Measurements from ENCODE around the gene CACNA1F.
A peak's percentile ranks its signal among the peaks of the same experiment; 100 is the strongest.

The CACNA1F gene

GRCh38 chrX:49269010-49269766, 36.0 kb upstream of the CACNA1F start:
- no peaks in the 10 kb centered on the region for H3F3A ChIP-seq (ENCODE audit: insufficient read depth, low read length)
- H3K4me2 ChIP-seq (ENCODE audit: low read depth, low read length), result peak overlapping the region; percentile 78; the same call in 1 of the 2 replicates
- peak overlapping the region; percentile 87 for H3K27ac ChIP-seq (ENCODE audit: low read length)
- H3K9ac ChIP-seq (ENCODE audit: low read length), result peak overlapping the region; percentile 89
- H3K9me3 ChIP-seq (replicated peaks; ENCODE audit: insufficient read depth, low read length), result no peaks in the 10 kb centered on the region
- peak; percentile 95 for DNase-seq
- H3K27me3 ChIP-seq (replicated peaks; ENCODE audit: insufficient read depth, low read length), result no peaks in the 10 kb centered on the region
- H3K4me3 ChIP-seq (ENCODE audit: low read length), result peak overlapping the region; percentile 72
- peaks cover 12% of the 10 kb centered on the region for H3K79me2 ChIP-seq (ENCODE audit: low read length)
- no peaks in the 10 kb centered on the region for H3K36me3 ChIP-seq (replicated peaks; ENCODE audit: insufficient read depth, low read length)
- peaks cover 5% of the 10 kb centered on the region; the same call in 1 of the 2 replicates for H3K4me1 ChIP-seq (ENCODE audit: low read length)
- no peaks in the 10 kb centered on the region for H4K20me1 ChIP-seq (ENCODE audit: insufficient read depth, low read length)
- no peaks in the 10 kb centered on the region for H3K9me2 ChIP-seq (replicated peaks; ENCODE audit: insufficient read depth, low read length)
- H2AFZ ChIP-seq (ENCODE audit: low read length), result peak overlapping the region; percentile 80; the same call in 1 of the 2 replicates
- TF ChIP-seq EZH2 (optimal IDR thresholded peaks at IDR 0.05; ENCODE audit: low read depth, low read length) (no peak), CTCF (IDR thresholded peaks at IDR 0.05; ENCODE audit: low read length) (no peak), EZH2phosphoT487 (IDR thresholded peaks at IDR 0.05; ENCODE audit: low read length) (no peak)

- Histone ChIP-seq H3K4me1 (ENCODE audit: low read length) (peaks cover 5% of the 10 kb centered on the region; the same call in 1 of the 2 replicates), H4K20me1 (ENCODE audit: insufficient read depth, low read length) (no peaks in the 10 kb centered on the region), H3K27ac (ENCODE audit: low read length) (peak overlapping the region; percentile 57; the same call in 1 of the 2 replicates), H3K36me3 (replicated peaks; ENCODE audit: insufficient read depth, low read length) (no peaks in the 10 kb centered on the region), H2AFZ (ENCODE audit: low read length) (peak overlapping the region; percentile 77), H3K27me3 (replicated peaks; ENCODE audit: insufficient read depth, low read length) (no peaks in the 10 kb centered on the region), H3K79me2 (ENCODE audit: low read length) (peaks cover 12% of the 10 kb centered on the region), H3K4me2 (ENCODE audit: low read depth, low read length) (peak overlapping the region; percentile 78), H3K9me2 (replicated peaks; ENCODE audit: insufficient read depth, low read length) (no peaks in the 10 kb centered on the region), H3K9me3 (replicated peaks; ENCODE audit: insufficient read depth, low read length) (no peaks in the 10 kb centered on the region), H3K4me3 (ENCODE audit: low read length) (peak overlapping the region; percentile 72), H3F3A (ENCODE audit: insufficient read depth, low read length) (no peaks in the 10 kb centered on the region), H3K9ac (ENCODE audit: low read length) (peak overlapping the region; percentile 67)
- TF ChIP-seq CTCF (IDR thresholded peaks at IDR 0.05; ENCODE audit: low read length) (no peak), EZH2 (optimal IDR thresholded peaks at IDR 0.05; ENCODE audit: low read depth, low read length) (no peak), EZH2phosphoT487 (IDR thresholded peaks at IDR 0.05; ENCODE audit: low read length) (no peak)
- DNase-seq, result no peak
Observed at GRCh38 chrX:49268702-49269009, 35.5 kb upstream of the CACNA1F start.

GRCh38 chrX:49266523-49267445, 33.6 kb upstream of the CACNA1F start:
- H3K9ac ChIP-seq (ENCODE audit: low read length), result no peak overlapping the region

More at GRCh38 chrX:49266523-49267445, 33.6 kb upstream of the CACNA1F start:
- Histone ChIP-seq H3K9me2 (replicated peaks; ENCODE audit: insufficient read depth, low read length) (no peaks in the 10 kb centered on the region), H3K36me3 (replicated peaks; ENCODE audit: insufficient read depth, low read length) (no peaks in the 10 kb centered on the region), H3F3A (ENCODE audit: insufficient read depth, low read length) (no peaks in the 10 kb centered on the region), H4K20me1 (ENCODE audit: insufficient read depth, low read length) (no peaks in the 10 kb centered on the region), H3K4me1 (ENCODE audit: low read length) (peaks cover 5% of the 10 kb centered on the region; the same call in 1 of the 2 replicates), H3K79me2 (ENCODE audit: low read length) (peaks cover 10% of the 10 kb centered on the region), H3K4me3 (ENCODE audit: low read length) (no peak overlapping the region), H3K27ac (ENCODE audit: low read length) (no peak overlapping the region), H3K4me2 (ENCODE audit: low read depth, low read length) (no peak overlapping the region), H2AFZ (ENCODE audit: low read length) (no peak overlapping the region), H3K9me3 (replicated peaks; ENCODE audit: insufficient read depth, low read length) (no peaks in the 10 kb centered on the region), H3K27me3 (replicated peaks; ENCODE audit: insufficient read depth, low read length) (no peaks in the 10 kb centered on the region)
- no peak for DNase-seq
- TF ChIP-seq EZH2 (optimal IDR thresholded peaks at IDR 0.05; ENCODE audit: low read depth, low read length) (no peak), CTCF (IDR thresholded peaks at IDR 0.05; ENCODE audit: low read length) (no peak), EZH2phosphoT487 (IDR thresholded peaks at IDR 0.05; ENCODE audit: low read length) (no peak)

All from MM.1S (cell line).